LNCaP clone FGC (cell line): ENCODE measurements around the gene ILF2.

ENCODE experiments used
- DNase-seq: peaks from one replicate; pipeline ENCODE4 v3.0.0-alpha.2; 2011; ENCODE audit warnings: low read depth
- H3K4me3 ChIP-seq: 2 replicates; pipeline ENCODE4 v1.5.1; 2011; ENCODE audit warnings: mild to moderate bottlenecking, low read depth, low read length, control low read depth
- CTCF ChIP-seq: IDR thresholded peaks from 2 replicates; pipeline ENCODE4 v1.5.1; 2012; ENCODE audit warnings: mild to moderate bottlenecking; ENCODE audit not compliant: control insufficient read depth, insufficient read depth; ENCODE audit errors: extremely low read depth

Gene ILF2

GRCh38 chr1:153629343-153629665 lies 41.5 kb downstream of the ILF2 start:
- no peak for DNase-seq
- H3K4me3 ChIP-seq = no peak overlapping the region
- no peak for TF ChIP-seq CTCF

GRCh38 chr1:153628638-153629342 lies 42.0 kb downstream of the ILF2 start:
- H3K4me3 ChIP-seq = no peak overlapping the region
- no peak for TF ChIP-seq CTCF
- no peak for DNase-seq

GRCh38 chr1:153627715-153628626 lies 42.8 kb downstream of the ILF2 start, which contains the start of gene S100A1:
TSS of gene S100A1 (plus strand) at chr1:153628434. CDS start at chr1:153630522, 2,088 bp downstream.
- DNase-seq = no peak
- TF ChIP-seq CTCF = no peak
- peak within 1 kb of the TSS; percentile 50 for H3K4me3 ChIP-seq

DNA sequence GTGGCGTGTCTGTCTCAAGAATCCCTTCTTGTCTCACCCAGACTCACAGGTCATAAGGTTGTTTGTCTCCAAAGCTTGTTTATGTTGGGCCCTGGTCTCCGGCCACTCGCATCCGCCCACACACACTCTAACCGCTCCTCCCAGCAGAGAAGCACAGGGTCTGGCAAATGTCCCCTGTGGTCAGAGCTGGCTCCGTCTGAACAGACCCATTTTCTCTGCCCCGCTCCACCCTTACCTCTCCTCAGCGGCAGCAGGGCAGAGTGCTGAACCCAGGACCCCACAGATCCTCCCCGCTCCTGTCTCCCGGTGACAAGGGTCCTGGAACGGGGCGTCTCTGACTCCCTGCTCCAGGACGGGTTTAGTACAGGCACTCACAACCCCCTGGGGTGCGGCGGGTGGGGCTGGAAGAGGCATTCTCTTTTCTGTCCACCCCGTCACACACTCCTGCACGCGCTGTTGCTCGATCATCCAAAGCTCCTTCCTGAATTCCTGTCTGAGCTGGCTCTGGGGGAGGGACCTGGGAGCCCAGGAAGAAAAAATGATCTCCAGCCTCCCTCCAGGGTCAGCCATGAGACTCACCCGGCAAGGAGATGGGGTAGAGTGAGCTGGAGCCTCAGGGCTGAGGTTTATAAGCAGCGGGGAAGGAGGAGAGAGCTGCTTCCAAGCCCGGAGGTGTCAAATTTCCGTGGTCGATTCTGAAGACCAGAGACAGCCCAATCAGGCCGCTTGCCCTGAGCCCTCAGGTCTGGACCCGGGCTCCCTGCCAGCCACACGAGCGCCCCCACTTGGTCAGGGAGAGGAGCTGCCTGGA lies 43.7 kb downstream of the ILF2 start, which contains the start of gene S100A13:
Gene S100A13 (minus strand): TSS at position 602 of the 811 bp plus-strand sequence. CDS start 1,033 bp downstream, outside the sequence.
- H3K4me3 ChIP-seq = peak within 1 kb of the TSS; percentile 50
- peak; percentile 69 for DNase-seq
- TF ChIP-seq CTCF = peak; percentile 44

DNA sequence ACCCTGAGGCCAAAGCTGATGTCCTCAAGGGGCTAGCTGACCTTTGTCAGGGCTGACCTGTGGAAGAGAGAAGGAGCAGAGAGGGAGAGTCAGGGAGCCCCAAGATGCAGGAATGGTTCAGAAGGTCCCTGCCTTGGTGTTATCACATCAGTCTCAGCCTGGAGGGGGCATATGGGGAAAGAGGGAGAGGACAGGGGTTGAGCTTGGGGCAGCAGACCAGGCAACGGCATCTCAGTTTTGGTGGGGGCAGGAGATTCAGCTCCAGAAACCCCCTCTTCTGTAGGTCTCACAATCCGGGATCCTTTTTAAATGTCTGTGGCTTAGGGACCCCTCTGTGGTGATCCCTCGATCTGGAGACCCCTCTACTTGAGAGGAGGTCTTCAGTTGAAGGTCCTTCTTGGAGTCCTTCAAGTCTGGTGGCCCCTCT lies 44.3 kb downstream of the ILF2 start:
- no peak for TF ChIP-seq CTCF
- DNase-seq = no peak
- H3K4me3 ChIP-seq = peak overlapping the region; percentile 50

GRCh38 chr1:153624965-153625611 lies 45.7 kb downstream of the ILF2 start:
- H3K4me3 ChIP-seq = no peak overlapping the region
- TF ChIP-seq CTCF = no peak
- no peak for DNase-seq
